Fibroblast of villous mesenchyme (primary cell): ENCODE results near the gene GRIN2A. TPM values are rescaled to one million over a fixed set of nuclear protein-coding genes. Genes with fewer than 3 reads are reported as not detected.

ENCODE experiments used
- DNase-seq: peaks from one replicate; pipeline ENCODE4 v3.0.0-alpha.2; 2010; ENCODE audit warnings: low read depth
- H3K4me3 ChIP-seq: 2 replicates; pipeline ENCODE4 v1.5.1; 2011; ENCODE audit warnings: low read depth, mild to moderate bottlenecking, low read length
- total RNA-seq: library from RNA; depleted of rRNA; stranded (reverse); fragments of >200 nt; gene quantifications from 2 replicates; pipeline ENCODE4 v1.2.3, GENCODE V29; 2012
- TF ChIP-seq, protein P1 (sequence below): IDR thresholded peaks from 2 replicates; pipeline ENCODE4 v1.5.1; 2012; ENCODE audit warnings: low read depth, mild to moderate bottlenecking, low read length; ENCODE audit not compliant: insufficient read depth

GRIN2A gene
- total RNA-seq, 1 donor, result 1.3 TPM

DNA sequence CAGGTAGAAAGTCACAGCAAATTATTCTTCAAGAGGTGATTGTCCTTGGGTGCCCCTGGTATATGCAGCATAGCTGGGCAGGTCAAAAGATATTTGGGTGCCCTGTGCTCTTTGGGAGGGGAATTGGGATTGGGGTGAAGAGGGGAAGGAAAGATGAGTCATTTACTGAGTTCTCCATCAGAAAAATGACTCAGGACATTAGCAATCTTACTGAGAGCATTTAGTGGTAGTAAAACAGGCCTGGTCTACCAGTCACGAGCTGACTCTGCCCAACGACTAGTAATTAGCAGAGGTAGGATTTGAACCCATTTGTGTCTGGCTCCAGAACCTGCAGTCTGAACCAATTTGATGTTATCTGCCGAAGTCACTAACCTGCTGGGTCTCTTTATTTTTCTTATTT is 6.0 kb upstream of the GRIN2A start:
- TF ChIP-seq, protein P1, sequence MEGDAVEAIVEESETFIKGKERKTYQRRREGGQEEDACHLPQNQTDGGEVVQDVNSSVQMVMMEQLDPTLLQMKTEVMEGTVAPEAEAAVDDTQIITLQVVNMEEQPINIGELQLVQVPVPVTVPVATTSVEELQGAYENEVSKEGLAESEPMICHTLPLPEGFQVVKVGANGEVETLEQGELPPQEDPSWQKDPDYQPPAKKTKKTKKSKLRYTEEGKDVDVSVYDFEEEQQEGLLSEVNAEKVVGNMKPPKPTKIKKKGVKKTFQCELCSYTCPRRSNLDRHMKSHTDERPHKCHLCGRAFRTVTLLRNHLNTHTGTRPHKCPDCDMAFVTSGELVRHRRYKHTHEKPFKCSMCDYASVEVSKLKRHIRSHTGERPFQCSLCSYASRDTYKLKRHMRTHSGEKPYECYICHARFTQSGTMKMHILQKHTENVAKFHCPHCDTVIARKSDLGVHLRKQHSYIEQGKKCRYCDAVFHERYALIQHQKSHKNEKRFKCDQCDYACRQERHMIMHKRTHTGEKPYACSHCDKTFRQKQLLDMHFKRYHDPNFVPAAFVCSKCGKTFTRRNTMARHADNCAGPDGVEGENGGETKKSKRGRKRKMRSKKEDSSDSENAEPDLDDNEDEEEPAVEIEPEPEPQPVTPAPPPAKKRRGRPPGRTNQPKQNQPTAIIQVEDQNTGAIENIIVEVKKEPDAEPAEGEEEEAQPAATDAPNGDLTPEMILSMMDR, result no peak
- no peak for DNase-seq
- H3K4me3 ChIP-seq, result no peak overlapping the region

DNA sequence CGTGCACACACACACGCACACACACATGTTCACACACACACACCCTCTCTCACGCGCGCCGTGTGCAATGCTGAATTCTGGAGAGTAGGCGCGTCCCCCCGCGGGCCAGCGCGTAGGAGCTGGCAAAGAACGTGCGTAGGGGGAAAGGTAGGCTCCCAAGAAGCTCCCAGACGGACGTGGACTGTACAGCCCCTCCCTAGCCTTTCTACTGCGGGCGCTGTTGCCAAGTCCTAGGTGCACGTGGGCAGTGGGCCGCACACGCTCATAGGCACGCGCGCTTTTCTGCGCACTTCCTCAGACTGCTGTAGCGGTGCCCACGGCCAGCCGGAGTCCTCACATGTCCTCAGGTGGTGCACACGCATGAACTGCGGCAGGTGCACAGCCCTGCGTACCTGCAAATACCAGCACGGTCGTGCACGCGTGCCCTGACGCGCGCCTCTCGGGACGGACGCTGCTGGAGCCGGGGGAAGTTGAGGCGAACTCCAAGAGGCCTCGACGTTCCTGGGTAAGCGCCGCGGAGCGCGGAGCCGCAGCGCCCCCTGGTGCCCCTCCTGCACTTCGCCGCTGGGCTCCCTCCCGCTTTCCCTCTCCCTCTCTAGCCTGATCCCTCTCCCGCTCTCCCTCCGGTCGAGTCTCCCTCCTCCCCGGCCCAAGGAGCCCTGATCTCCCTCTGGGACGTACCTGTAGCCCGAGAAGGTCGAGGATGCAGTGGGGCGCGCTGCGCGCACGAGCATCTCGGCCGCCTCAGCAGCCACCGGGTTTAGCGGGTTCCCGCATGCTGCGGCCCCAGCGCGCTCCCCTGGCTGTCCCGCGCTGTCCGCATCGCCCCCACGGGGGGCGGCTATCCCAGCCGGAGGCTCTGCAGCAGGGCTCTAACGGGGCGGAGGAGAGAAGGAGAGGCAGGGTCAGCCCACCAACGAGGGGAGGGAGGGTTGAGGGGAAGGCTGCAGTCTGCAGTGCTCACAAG is 749 bp downstream of the GRIN2A start:
- peak; percentile 50 for DNase-seq
- TF ChIP-seq, protein P1, result peak; percentile 71
- peak overlapping the region; percentile 18 for H3K4me3 ChIP-seq

DNA sequence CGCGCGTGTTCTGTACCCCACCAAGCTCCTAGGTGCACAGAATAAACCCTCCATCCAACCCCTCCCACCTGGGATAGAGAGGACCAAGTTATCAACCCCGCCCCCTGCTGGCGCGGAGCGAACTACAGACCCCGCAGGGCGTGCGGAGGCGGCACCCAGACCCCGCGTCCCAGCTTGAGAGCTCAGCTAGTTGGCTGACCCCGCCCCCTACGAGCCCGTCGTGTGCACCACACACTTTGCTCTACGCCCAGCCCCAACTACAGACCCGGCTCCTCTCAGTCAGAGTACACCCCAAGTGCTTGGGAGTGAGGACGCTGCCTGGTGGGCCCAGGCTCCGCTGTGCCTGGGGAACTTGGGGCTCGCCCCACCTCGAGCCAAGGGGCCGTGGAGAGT is 1.5 kb downstream of the GRIN2A start:
- H3K4me3 ChIP-seq, result no peak overlapping the region
- TF ChIP-seq, protein P1, result peak; percentile 33
- peak; percentile 8 for DNase-seq

DNA sequence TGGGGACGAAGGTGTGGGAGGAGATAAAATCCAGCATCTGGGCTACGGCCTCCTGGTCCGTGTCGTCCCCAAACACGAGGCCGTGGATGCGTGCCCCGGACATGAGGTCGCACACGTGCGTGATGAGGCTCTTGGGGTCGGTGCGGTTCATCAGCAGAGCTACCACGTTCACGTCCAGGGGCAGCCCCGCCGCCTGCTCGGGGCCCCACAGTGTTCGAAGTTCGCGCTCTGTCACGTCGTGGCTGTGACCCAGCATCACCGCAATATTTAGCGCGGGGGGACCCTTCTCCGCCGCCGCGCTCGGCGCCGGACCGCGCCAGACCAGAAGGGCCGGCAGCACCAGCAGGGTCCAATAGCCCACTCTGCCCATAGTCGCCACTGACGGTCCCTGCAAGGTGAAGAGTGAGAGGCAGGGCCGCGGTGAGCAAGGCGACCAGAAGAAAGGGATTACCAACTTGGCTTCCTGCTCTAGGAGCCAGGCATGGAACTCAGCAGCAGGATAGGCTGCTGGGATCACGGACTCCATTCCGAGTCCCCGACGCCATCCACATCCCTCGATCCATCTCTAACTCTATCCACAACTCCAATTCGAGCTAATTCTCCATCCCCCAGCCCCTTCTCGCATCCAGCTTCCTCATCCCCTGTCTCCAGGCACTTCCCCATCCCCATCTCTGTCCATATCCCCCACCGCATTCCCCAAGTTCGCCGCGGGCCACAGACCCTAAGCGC is 2.0 kb downstream of the GRIN2A start:
- no peak overlapping the region for H3K4me3 ChIP-seq
- DNase-seq, result no peak
- TF ChIP-seq, protein P1, result no peak

DNA sequence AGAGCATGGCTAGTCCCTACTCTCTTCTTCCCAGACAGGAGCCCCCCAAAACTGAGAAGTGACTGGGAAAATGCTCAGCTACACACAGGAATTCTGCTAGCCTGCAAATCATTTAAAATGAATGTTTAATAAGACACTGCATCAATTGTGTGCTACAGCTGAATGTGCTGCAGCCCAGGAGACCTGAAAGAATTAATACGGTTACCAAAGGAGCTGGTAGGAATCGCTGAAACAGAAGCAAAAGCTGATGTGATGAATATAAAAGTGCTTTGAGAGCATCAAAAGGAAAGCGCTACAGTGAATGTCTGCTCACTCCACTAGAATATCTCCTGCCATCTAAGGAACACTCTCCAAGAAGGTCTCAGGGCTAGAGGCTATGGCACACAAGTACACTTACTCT is 3.7 kb downstream of the GRIN2A start:
- DNase-seq, result no peak
- no peak overlapping the region for H3K4me3 ChIP-seq
- TF ChIP-seq, protein P1, result no peak

DNA sequence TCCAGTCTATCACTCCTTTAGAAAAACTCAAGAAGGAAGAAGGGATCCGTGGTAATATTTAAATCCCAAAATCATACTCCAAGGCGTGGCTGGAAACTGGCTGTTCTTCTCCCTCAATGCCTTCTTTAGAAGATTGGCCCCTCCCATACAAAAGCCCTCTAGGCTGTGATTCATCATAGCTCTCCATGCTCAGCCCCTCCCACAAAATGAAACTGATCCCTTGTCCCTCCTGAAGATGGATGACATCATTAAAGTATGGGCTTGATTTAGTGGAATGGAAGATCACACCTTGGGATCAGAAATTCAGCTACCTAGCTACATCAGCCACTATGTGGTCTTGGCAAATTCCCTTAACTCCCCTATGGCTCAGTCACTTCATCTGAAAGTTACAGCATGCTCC is 4.1 kb downstream of the GRIN2A start:
- TF ChIP-seq, protein P1, result no peak
- no peak overlapping the region for H3K4me3 ChIP-seq
- no peak for DNase-seq
